NT2/D1 (cell line): ENCODE results near the gene PLCH2.

Experiments used
- DNase-seq: peaks from one replicate; pipeline ENCODE4 v3.0.0-alpha.2; 2011; ENCODE audit warnings: low read depth, low spot score
- H3K27me3 ChIP-seq: 2 replicates; pipeline ENCODE4 v1.6.0; 2011; ENCODE audit warnings: mild to moderate bottlenecking; ENCODE audit not compliant: insufficient read length, insufficient read depth
- H3K36me3 ChIP-seq: 2 replicates; pipeline ENCODE4 v1.6.1; 2011; ENCODE audit warnings: mild to moderate bottlenecking, low read length, mixed read lengths; ENCODE audit not compliant: insufficient read depth, insufficient read length
- H3K4me1 ChIP-seq: 2 replicates; pipeline ENCODE4 v1.5.1; 2011; ENCODE audit not compliant: insufficient read depth, insufficient read length
- H3K4me3 ChIP-seq: 2 replicates; pipeline ENCODE4 v1.5.1; 2011; ENCODE audit warnings: low read depth; ENCODE audit not compliant: insufficient read length
- H3K9ac ChIP-seq: 2 replicates; pipeline ENCODE4 v1.6.0; 2011; ENCODE audit warnings: low read depth; ENCODE audit not compliant: insufficient read length
- H3K9me3 ChIP-seq: 2 replicates; pipeline ENCODE4 v1.5.1; 2011; ENCODE audit warnings: mild to moderate bottlenecking, low read length; ENCODE audit not compliant: insufficient read depth
- SUZ12 ChIP-seq: IDR thresholded peaks from 2 replicates; pipeline ENCODE4 v1.6.1; 2011; ENCODE audit not compliant: insufficient read length, insufficient read depth; ENCODE audit errors: extremely low read depth
- YY1 ChIP-seq: IDR thresholded peaks from 2 replicates; pipeline ENCODE4 v1.6.1; 2011; ENCODE audit not compliant: insufficient read length, insufficient read depth
- ZNF274 ChIP-seq: IDR thresholded peaks from 2 replicates; pipeline ENCODE4 v1.6.1; 2011; ENCODE audit warnings: mild to moderate bottlenecking, low read depth, low read length

PLCH2 gene

DNA sequence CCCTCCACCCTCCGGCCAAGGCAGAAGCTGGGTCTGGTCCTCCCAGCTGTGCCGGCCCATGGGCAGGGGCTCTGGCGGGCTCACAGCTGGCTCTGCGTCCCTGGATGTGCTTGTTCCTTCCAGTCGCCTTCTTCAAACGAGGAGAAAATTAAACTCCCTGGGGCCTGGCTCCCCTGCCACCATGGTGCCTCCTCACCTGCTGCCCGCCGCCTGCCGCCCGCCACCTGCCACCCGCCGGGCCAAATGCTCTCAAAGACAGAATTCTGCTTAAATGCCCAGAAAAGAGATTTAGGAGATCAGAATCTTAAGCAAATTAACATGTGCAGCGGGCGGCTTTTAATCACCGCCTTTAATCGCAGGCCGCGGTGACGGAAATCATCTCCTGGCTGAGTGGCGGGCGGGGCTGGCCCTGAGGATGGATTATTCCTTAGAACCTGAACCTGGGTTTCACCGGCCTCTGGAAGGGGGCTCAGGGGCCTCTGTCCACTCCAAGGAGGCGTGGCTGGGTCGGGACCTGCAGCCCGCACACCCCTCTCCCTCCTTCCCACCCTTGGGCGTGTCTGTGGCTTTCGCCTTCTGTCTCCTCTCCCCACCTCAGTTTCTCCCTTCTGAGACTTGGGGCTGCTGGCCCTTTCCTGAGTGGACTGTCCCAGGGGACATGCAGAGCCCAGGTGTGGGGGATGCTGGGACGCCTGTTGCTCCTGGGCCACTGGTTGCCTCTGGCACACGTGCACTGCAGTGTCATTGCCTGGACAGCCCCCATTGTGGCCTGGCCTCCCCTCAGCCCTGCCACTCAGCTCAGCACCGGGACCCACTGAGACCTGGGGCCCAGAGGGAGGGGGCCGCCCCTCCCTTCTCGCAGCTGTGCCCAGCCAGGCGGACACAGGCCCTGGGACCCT is 10.5 kb upstream of the PLCH2 start:
- no peak for DNase-seq
- Histone ChIP-seq H3K9ac (no peak overlapping the region), H3K9me3 (no peaks in the 10 kb centered on the region), H3K4me3 (no peak overlapping the region), H3K27me3 (peaks cover 8% of the 10 kb centered on the region), H3K36me3 (no peaks in the 10 kb centered on the region), H3K4me1 (peaks cover 9% of the 10 kb centered on the region)
- no peak for TF ChIP-seq SUZ12
- no peak for TF ChIP-seq YY1

DNA sequence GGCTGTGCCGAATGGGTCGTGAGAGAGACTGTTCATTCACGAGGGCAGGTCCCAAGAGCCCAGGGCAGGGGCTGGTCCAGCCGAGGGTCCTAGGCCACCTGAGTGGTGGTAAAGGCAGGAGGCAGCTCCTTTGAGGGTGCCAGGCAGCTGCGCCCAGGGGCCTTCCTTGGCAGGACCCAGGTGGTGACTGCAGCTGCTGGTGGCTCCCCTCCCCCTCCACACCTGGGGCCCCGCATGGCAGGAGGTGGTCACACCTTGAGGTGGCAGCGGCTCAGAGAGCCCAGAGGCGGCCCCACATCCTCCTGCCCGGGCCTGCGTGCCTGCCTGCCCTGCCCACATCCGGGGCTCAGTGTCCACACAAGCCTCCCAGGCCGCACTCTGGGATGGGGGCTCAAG is 9.8 kb upstream of the PLCH2 start:
- Histone ChIP-seq H3K36me3 (no peaks in the 10 kb centered on the region), H3K4me3 (no peak overlapping the region), H3K9ac (no peak overlapping the region), H3K4me1 (peaks cover 9% of the 10 kb centered on the region), H3K27me3 (peaks cover 8% of the 10 kb centered on the region), H3K9me3 (no peaks in the 10 kb centered on the region)
- DNase-seq = no peak
- no peak for TF ChIP-seq YY1
- TF ChIP-seq ZNF274 = no peak
- TF ChIP-seq SUZ12 = no peak

DNA sequence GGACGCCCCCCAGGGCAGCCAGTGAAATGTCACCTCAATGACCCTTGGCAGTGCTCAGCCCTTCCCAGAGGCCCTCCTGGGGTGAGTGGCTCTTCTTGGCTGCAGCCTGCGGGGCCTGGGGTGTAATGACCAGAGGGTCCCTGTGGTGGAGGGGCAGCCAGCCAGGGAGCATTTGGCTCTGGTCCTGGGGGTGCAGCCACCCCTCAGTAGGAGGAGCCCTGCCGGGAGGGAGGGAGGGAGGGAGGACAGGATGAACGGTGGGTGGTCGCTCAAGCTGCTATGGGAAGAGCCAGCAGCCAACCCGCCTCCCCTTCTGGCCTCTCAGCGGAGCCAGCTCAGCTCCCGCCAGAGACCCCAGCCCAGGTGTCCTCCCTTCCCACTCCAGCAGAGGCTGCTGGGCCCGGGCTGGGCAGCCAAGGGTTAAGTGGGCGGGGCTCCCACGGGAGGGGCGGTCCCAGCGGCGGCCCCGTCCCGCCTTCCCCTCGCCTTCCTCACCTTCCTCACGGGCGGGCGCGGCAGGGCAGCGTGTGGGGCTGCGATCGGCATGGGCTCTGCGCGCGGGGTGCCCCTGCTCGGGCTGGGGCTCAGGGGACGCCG is 9.0 kb upstream of the PLCH2 start:
- Histone ChIP-seq H3K27me3 (peaks cover 8% of the 10 kb centered on the region), H3K36me3 (no peaks in the 10 kb centered on the region), H3K9ac (no peak overlapping the region), H3K9me3 (no peaks in the 10 kb centered on the region), H3K4me3 (no peak overlapping the region), H3K4me1 (peaks cover 8% of the 10 kb centered on the region)
- no peak for TF ChIP-seq ZNF274
- TF ChIP-seq YY1 = no peak
- no peak for TF ChIP-seq SUZ12
- DNase-seq = no peak

DNA sequence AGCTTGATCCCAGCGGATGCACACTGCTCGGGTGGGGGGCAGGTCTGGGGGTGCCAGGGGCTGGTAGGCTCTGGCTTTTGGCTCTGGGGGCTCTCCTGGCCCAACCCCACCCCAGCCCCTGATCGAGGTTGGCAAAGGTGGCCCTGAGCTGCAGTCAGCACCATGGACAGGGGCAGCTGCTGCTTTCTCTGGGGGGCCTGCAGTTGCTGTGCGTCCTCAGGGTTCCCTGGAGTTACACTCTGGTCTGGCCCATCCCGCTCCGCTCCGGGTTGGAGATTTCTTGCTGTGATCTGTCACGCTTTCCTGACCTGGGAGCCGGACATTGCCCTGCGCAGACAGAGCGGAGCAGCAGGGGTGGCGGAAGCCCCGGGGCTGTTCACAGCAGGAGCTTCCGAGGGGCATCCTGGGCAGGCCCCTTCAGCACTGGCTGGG is 8.0 kb upstream of the PLCH2 start:
- Histone ChIP-seq H3K9ac (no peak overlapping the region), H3K4me1 (peaks cover 8% of the 10 kb centered on the region), H3K27me3 (peaks cover 8% of the 10 kb centered on the region), H3K4me3 (no peak overlapping the region), H3K36me3 (no peaks in the 10 kb centered on the region), H3K9me3 (no peaks in the 10 kb centered on the region)
- TF ChIP-seq YY1 (no peak), SUZ12 (no peak), ZNF274 (no peak)
- DNase-seq = no peak

DNA sequence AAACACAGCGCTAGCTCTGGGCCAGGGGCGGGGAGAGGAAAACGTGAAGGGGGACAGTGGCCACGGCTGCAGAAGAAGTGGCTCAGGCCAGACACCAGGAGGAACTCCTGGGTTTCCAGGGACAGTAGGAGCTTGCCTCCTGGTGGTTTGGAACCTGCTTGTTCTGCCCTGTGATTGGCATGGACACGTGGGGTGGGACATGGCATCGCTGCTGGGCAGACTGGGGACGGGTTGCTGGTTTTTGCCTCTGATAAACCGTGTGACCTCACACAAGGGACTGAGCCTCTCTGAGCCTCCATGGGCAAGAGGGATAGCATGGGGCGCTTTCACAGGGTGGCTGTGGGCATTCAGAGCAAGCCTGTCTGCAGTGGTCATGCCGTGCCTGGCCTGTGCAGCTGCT is 7.5 kb upstream of the PLCH2 start:
- H3K27me3 ChIP-seq = peaks cover 8% of the 10 kb centered on the region
- H3K9me3 ChIP-seq = no peaks in the 10 kb centered on the region
- H3K36me3 ChIP-seq = no peaks in the 10 kb centered on the region
- no peak overlapping the region for H3K4me3 ChIP-seq
- H3K9ac ChIP-seq = no peak overlapping the region
- DNase-seq = no peak
- peaks cover 10% of the 10 kb centered on the region for H3K4me1 ChIP-seq
- no peak for TF ChIP-seq SUZ12
- TF ChIP-seq YY1 = no peak
- no peak for TF ChIP-seq ZNF274

DNA sequence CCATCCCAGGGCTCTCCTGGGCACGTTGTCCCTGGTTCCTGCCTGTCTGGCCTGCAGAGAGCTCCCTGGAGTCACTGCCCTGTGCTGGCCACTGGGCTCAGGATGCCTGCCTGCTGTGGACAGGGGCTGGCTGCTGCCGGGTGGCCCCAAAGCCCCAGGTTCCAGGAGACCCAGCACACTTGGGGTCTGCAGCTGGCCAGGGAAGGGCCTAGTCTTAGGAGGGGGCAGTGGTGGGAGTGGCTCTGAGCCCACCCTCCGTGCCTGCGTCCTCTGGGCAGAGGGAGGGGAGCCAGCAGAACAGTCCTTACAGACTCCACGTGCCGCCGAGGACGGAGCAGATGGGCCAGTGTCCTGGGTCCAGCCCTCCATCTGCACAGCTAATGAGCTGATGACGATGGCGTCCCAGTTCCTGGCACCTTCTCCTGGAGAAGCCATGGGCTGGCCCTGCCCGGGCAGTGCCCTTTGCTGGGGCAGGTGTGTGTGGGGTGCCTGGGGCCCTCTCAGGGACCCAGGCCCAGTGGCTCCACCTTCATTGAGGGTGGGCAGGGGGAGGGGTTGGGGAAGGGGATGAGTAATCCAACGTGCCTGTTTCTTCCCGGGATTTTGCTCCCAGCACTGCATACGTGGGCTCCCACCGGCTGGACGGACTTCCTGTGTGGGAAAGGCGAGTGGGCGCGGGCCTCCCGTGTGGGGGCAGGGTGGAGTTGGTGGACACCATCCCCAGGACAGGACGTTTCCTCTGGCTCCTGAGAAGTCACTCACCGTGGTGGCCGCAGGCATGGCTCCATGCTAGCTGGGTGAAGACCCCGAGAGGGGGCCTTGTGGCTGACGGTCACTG is 6.8 kb upstream of the PLCH2 start:
- Histone ChIP-seq H3K4me3 (no peak overlapping the region), H3K27me3 (peaks cover 8% of the 10 kb centered on the region), H3K4me1 (peaks cover 16% of the 10 kb centered on the region), H3K9me3 (no peaks in the 10 kb centered on the region), H3K9ac (no peak overlapping the region), H3K36me3 (no peaks in the 10 kb centered on the region)
- TF ChIP-seq SUZ12 = no peak
- TF ChIP-seq ZNF274 = no peak
- TF ChIP-seq YY1 = no peak
- no peak for DNase-seq
